K562 (cell line): ENCODE data around the gene POLD4. TPM values are rescaled to one million over a fixed set of nuclear protein-coding genes. Genes with fewer than 3 reads are reported as not detected.
A peak's percentile ranks its signal among the peaks of the same experiment; 100 is the strongest.

Source experiments
- BMI1 ChIP-seq: fragments of 150-350 bp; IDR thresholded peaks from 2 replicates; pipeline ENCODE4 v1.6.1; 2014; ENCODE audit warnings: low read length
- CBFB ChIP-seq: sonication (generic); formaldehyde crosslinking; IDR thresholded peaks from 2 replicates; pipeline ENCODE4 v1.4.0; 2020; ENCODE audit warnings: mild to moderate bottlenecking, missing genetic modification reagents
- FOXA3 ChIP-seq, 2 experiments: fragments of 450-650 bp in 1 of 2; sonication (generic) in 1 of 2; formaldehyde crosslinking; IDR thresholded peaks in 1 of 2; conservative IDR thresholded peaks in 1 of 2; 2 replicates each; pipeline versions ENCODE4 v1.4.0 to v1.8.0; 2020 to 2022; ENCODE audit warnings: mild to moderate bottlenecking in 2 of 2, missing genetic modification reagents in 1 of 2
- FOXJ3 ChIP-seq: sonication (generic); formaldehyde crosslinking; IDR thresholded peaks from 2 replicates; pipeline ENCODE4 v1.4.0; 2020; ENCODE audit warnings: mild to moderate bottlenecking, missing genetic modification reagents
- HDAC1 ChIP-seq, 2 experiments: fragments of 450-650 bp; IDR thresholded peaks; 2 replicates each; pipeline ENCODE4 v1.6.1; 2016 to 2017; ENCODE audit warnings: inconsistent platforms in 1 of 2, mild to moderate bottlenecking in 1 of 2, moderate library complexity in 1 of 2
- HDGF ChIP-seq: fragments of 450-650 bp; IDR thresholded peaks from 2 replicates; pipeline ENCODE4 v1.6.1; 2016
- KDM2B ChIP-seq: fragments of 250-450 bp; sonication (Bioruptor Pico); IDR thresholded peaks from 2 replicates; pipeline ENCODE4 v1.8.0; 2021; ENCODE audit warnings: mild to moderate bottlenecking, moderate library complexity
- LCOR ChIP-seq: sonication (generic); formaldehyde crosslinking; IDR thresholded peaks from 2 replicates; pipeline ENCODE4 v1.8.0; 2022; ENCODE audit warnings: mild to moderate bottlenecking, missing genetic modification reagents
- MYC ChIP-seq, 2 experiments: fragments of 250-450 bp in 1 of 2; sonication (Bioruptor Pico) in 1 of 2; IDR thresholded peaks; 2 replicates each; pipeline versions ENCODE4 v1.5.1 to v1.6.1; 2012 to 2021; ENCODE audit warnings: low read depth in 2 of 2, borderline replicate concordance in 1 of 2, improper control_type of control experiment in 1 of 2, low read length in 1 of 2, mild to moderate bottlenecking in 1 of 2, moderate library complexity in 1 of 2
- NBN ChIP-seq: fragments of 450-650 bp; IDR thresholded peaks from 2 replicates; pipeline ENCODE4 v1.6.1; 2016; ENCODE audit warnings: low read depth, mild to moderate bottlenecking
- NELFE ChIP-seq: IDR thresholded peaks from 2 replicates; pipeline ENCODE4 v1.6.1; 2011; ENCODE audit warnings: mild to moderate bottlenecking; ENCODE audit not compliant: insufficient read depth, insufficient read length
- NFIC ChIP-seq: fragments of 450-650 bp; IDR thresholded peaks from 2 replicates; pipeline ENCODE4 v1.6.1; 2017; ENCODE audit warnings: mild to moderate bottlenecking, inconsistent platforms
- TCF3 ChIP-seq: sonication (generic); formaldehyde crosslinking; IDR thresholded peaks from 2 replicates; pipeline ENCODE4 v1.4.0; 2020; ENCODE audit warnings: mild to moderate bottlenecking, missing genetic modification reagents
- TCF7 ChIP-seq: sonication (generic); IDR thresholded peaks from 2 replicates; pipeline ENCODE4 v1.6.1; 2016; ENCODE audit warnings: antibody characterized with exemption, borderline replicate concordance
- ZKSCAN8 ChIP-seq: fragments of 200-800 bp; sonication (Bioruptor generic); IDR thresholded peaks from 2 replicates; pipeline ENCODE4 v1.6.1; 2016; ENCODE audit warnings: missing genetic modification characterization, missing compliant biosample characterization
- ZNF146 ChIP-seq: IDR thresholded peaks from one replicate; pipeline ENCODE4 v1.6.1; 2018; ENCODE audit warnings: missing compliant biosample characterization; ENCODE audit not compliant: unreplicated experiment
- ZNF384 ChIP-seq: IDR thresholded peaks from 2 replicates; pipeline ENCODE4 v1.6.1; 2012; ENCODE audit warnings: low read depth, low read length, improper control_type of control experiment
- ZNF766 ChIP-seq: fragments of 200-800 bp; sonication (Bioruptor generic); conservative IDR thresholded peaks from 2 replicates; pipeline ENCODE4 v1.6.1; 2016; ENCODE audit warnings: missing genetic modification characterization, missing compliant biosample characterization
- polyA plus RNA-seq, 8 experiments: library from polyadenylated mRNA; depleted of rRNA in 4 of 8; stranded (reverse) in 5 of 8; unstranded in 3 of 8; fragments of >200 nt; fragmentation: Nextera tagmentation in 2 of 8; fragmentation: Illumina TruSeq in 1 of 8; extraction: Ambion mirVana in 2 of 8; extraction: Trizol in 1 of 8; gene quantifications; 2 replicates each; pipeline versions ENCODE4 v1.2.1 to v1.2.3, GENCODE V29; 2011 to 2014; ENCODE audit warnings: inconsistent platforms in 1 of 8, missing spikeins in 1 of 8
- total RNA-seq, 7 experiments: library from RNA; depleted of rRNA in 6 of 7; stranded (reverse); fragments of >200 nt in 6 of 7; fragmentation: Illumina TruSeq in 2 of 7; extraction: Trizol in 2 of 7; gene quantifications; 2 replicates each; pipeline versions ENCODE4 v1.2.1 to v1.2.3, GENCODE V29; 2011 to 2021; ENCODE audit warnings: low replicate concordance in 1 of 7
- TF ChIP-seq, protein P1 (sequence below): sonication (generic); formaldehyde crosslinking; IDR thresholded peaks from 2 replicates; pipeline ENCODE4 v1.4.0; 2020; ENCODE audit warnings: mild to moderate bottlenecking, missing genetic modification reagents
- TF ChIP-seq, protein P2 (sequence below), 2 experiments: fragments of 450-650 bp in 1 of 2; sonication (generic) in 1 of 2; formaldehyde crosslinking; conservative IDR thresholded peaks; 2 replicates each; pipeline versions ENCODE4 v1.4.0 to v1.8.1; 2020 to 2022; ENCODE audit warnings: mild to moderate bottlenecking in 1 of 2, missing genetic modification reagents in 1 of 2
- TF ChIP-seq, protein P3 (sequence below): fragments of 450-650 bp; IDR thresholded peaks from 2 replicates; pipeline ENCODE4 v1.6.1; 2018; ENCODE audit not compliant: partially characterized antibody

POLD4 gene
- total and polyA plus RNA-seq, 9 of the 15 experiments (the other 6 are each of a cell fraction or from before 2014, with no cell fraction given), result 5.8 to 64.5 (median 18.3) TPM

DNA sequence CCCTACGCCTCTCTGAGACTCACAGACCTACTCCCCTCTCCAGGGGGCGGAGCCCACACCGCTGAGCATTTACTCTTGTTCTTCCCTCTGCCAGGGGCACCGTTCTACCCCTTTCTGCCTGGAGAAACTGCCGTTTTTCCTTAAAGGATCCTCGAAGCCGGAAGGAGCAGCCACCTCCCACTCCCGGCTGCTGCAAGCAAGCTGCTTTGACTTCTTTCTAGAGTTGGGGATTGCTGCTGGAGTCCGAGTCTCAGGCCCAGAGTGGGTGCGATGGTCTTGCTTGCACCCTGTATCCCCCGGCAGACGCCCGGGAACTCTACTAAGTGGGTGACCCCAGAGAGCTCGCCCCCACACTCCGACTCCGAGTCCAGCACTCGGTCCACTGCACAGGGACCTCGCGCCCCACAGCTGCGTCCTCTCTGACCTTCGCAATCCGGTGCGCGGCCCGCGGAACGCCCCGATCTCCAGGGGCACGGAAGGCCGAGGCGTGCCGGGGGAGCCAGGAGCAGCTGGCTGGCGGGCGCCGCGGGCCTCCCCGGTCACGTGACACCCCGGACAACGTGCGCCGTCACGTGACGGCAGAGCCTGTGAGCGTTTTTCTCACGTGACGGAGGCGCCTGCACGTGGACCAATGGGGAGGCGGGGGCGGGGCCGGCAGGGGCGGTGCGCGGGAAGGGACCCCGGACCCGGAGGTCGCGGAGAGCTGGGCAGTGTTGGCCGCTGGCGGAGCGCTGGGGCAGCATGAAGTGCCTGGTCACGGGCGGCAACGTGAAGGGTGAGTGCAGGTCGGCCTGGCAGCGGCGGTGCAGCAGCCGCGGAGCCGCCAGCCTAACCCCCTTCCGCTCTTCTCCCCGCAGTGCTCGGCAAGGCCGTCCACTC, 38.2 kb upstream of the POLD4 start, which contains the start of gene RAD9A (continued):
- TF ChIP-seq ZNF766, result 0 out of 2 replicates have a peak, but pooled peaks have one; percentile 18
- no peak for TF ChIP-seq TCF3
- peak in 1 of 2 experiments; percentile 85; a peak in 1 of 4 replicates for TF ChIP-seq FOXA3 (CRISPR knock-in tag; conservative IDR thresholded peaks at IDR 0.05 in 1 of 2, IDR thresholded peaks at IDR 0.05 in 1 of 2)
- no peak for TF ChIP-seq HDGF
- TF ChIP-seq BMI1, result no peak
- peak; percentile 95 for TF ChIP-seq MYC (IDR thresholded peaks at IDR 0.05; ENCODE audit: low read depth, low read length)
- TF ChIP-seq MYC (CRISPR knock-in tag; IDR thresholded peaks at IDR 0.05; ENCODE audit: borderline replicate concordance, low read depth), result peak; percentile 61; the same call in 1 of the 2 replicates
- 0 out of 2 replicates have a peak, but pooled peaks have one; percentile 18 for TF ChIP-seq CBFB
- peak; percentile 62; the same call in 1 of the 2 replicates for TF ChIP-seq KDM2B
- TF ChIP-seq, protein P1, sequence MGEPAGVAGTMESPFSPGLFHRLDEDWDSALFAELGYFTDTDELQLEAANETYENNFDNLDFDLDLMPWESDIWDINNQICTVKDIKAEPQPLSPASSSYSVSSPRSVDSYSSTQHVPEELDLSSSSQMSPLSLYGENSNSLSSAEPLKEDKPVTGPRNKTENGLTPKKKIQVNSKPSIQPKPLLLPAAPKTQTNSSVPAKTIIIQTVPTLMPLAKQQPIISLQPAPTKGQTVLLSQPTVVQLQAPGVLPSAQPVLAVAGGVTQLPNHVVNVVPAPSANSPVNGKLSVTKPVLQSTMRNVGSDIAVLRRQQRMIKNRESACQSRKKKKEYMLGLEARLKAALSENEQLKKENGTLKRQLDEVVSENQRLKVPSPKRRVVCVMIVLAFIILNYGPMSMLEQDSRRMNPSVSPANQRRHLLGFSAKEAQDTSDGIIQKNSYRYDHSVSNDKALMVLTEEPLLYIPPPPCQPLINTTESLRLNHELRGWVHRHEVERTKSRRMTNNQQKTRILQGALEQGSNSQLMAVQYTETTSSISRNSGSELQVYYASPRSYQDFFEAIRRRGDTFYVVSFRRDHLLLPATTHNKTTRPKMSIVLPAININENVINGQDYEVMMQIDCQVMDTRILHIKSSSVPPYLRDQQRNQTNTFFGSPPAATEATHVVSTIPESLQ (CRISPR knock-in tag), result peak; percentile 96; the same call in 1 of the 2 replicates
- peak; percentile 91 for TF ChIP-seq LCOR
- no peak for TF ChIP-seq NELFE
- no peak for TF ChIP-seq ZKSCAN8 (CRISPR knock-in tag)
- TF ChIP-seq ZNF384, result no peak
- 0 out of 2 replicates have a peak, but pooled peaks have one; percentile 65 for TF ChIP-seq TCF7
- peak; percentile 26; the same call in 1 of the 2 replicates for TF ChIP-seq NBN
- TF ChIP-seq, protein P2, sequence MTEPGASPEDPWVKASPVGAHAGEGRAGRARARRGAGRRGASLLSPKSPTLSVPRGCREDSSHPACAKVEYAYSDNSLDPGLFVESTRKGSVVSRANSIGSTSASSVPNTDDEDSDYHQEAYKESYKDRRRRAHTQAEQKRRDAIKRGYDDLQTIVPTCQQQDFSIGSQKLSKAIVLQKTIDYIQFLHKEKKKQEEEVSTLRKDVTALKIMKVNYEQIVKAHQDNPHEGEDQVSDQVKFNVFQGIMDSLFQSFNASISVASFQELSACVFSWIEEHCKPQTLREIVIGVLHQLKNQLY (CRISPR knock-in tag; conservative IDR thresholded peaks at IDR 0.05), result peak in 1 of 2 experiments; percentile 84; a peak in 2 of 4 replicates
- TF ChIP-seq NFIC, result 0 out of 2 replicates have a peak, but pooled peaks have one; percentile 13
- peak; percentile 71 to 99; a peak in 3 of 4 replicates for TF ChIP-seq HDAC1 (IDR thresholded peaks at IDR 0.05)
- TF ChIP-seq, protein P3, sequence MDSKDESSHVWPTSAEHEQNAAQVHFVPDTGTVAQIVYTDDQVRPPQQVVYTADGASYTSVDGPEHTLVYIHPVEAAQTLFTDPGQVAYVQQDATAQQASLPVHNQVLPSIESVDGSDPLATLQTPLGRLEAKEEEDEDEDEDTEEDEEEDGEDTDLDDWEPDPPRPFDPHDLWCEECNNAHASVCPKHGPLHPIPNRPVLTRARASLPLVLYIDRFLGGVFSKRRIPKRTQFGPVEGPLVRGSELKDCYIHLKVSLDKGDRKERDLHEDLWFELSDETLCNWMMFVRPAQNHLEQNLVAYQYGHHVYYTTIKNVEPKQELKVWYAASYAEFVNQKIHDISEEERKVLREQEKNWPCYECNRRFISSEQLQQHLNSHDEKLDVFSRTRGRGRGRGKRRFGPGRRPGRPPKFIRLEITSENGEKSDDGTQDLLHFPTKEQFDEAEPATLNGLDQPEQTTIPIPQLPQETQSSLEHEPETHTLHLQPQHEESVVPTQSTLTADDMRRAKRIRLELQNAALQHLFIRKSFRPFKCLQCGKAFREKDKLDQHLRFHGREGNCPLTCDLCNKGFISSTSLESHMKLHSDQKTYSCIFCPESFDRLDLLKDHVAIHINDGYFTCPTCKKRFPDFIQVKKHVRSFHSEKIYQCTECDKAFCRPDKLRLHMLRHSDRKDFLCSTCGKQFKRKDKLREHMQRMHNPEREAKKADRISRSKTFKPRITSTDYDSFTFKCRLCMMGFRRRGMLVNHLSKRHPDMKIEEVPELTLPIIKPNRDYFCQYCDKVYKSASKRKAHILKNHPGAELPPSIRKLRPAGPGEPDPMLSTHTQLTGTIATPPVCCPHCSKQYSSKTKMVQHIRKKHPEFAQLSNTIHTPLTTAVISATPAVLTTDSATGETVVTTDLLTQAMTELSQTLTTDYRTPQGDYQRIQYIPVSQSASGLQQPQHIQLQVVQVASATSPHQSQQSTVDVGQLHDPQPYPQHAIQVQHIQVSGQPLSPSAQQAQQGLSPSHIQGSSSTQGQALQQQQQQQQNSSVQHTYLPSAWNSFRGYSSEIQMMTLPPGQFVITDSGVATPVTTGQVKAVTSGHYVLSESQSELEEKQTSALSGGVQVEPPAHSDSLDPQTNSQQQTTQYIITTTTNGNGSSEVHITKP, result no peak
- no peak for TF ChIP-seq ZNF146 (CRISPR knock-in tag)
- no peak for TF ChIP-seq FOXJ3 (CRISPR knock-in tag)
